Left lung (tissue), 10 donors: ENCODE data around the gene SLC45A1. TPM values are rescaled to one million over a fixed set of nuclear protein-coding genes. Genes with fewer than 3 reads are reported as not detected.

Experiments used
- ATAC-seq: fragments of 200-7000 bp; cut with Tn5 transposase; one replicate; pipeline ENCODE4 v1.9.1; 2020; ENCODE audit warnings: moderate library complexity
- DNase-seq, 4 donors: peaks; one replicate each; pipeline ENCODE4 v3.0.0-alpha.2; 2013 to 2020
- H3K27ac ChIP-seq, 2 donors: fragments of 200-600 bp; sonication (generic) in 1 of 2; one replicate each; pipeline versions ENCODE4 v1.5.0 to v1.8.0; 2020 to 2021
- H3K27me3 ChIP-seq, 2 donors: fragments of 200-600 bp; sonication (generic) in 1 of 2; one replicate each; pipeline versions ENCODE4 v1.5.0 to v1.8.0; 2020 to 2021
- H3K36me3 ChIP-seq, 2 donors: fragments of 200-600 bp; sonication (generic) in 1 of 2; one replicate each; pipeline versions ENCODE4 v1.5.0 to v1.8.0; 2020 to 2021
- H3K4me1 ChIP-seq, 2 donors: fragments of 200-600 bp; one replicate each; pipeline ENCODE4 v1.8.0; 2021
- H3K4me3 ChIP-seq, 2 donors: fragments of 200-600 bp; sonication (generic) in 1 of 2; one replicate each; pipeline versions ENCODE4 v1.5.0 to v1.8.0; 2020 to 2021; ENCODE audit warnings: mild to moderate bottlenecking in 1 of 2
- H3K9me3 ChIP-seq, 2 donors: fragments of 200-600 bp; sonication (generic) in 1 of 2; one replicate each; pipeline versions ENCODE4 v1.5.0 to v1.8.0; 2020 to 2021
- intact Hi-C, 2 donors: fragments of 100-400 bp; cut with DNase I; formaldehyde crosslinking; loops; one replicate each; pipeline versions ENCODE4 v1.11.2 to v1.14.2; 2022
- polyA plus RNA-seq, 6 donors: library from polyadenylated mRNA; unstranded; fragments of 120-200 nt; gene quantifications; one replicate each; pipeline ENCODE4 v1.2.1, GENCODE V29; 2013; ENCODE audit not compliant: insufficient read length in 6 of 6
- total RNA-seq, 2 donors: library from RNA; stranded (reverse); fragmentation: NEBNext Ultra II Directional; extraction: Animal tissue kit (Norgen Biotek cat#: 25700); gene quantifications; one replicate each; pipeline ENCODE4 v1.2.1, GENCODE V29; 2021
- TF ChIP-seq, protein P1 (sequence below), 2 donors: fragments of 200-600 bp; sonication (generic) in 1 of 2; IDR thresholded peaks; one replicate each; pipeline versions ENCODE4 v1.5.0 to v1.8.0; 2021; ENCODE audit warnings: antibody characterized with exemption in 2 of 2
- donor health status: DM: no; HTN: yes; CAD: no.
- donor health status: DM: no; HTN: no; CAD: no.

The SLC45A1 gene
- total and polyA plus RNA-seq, 8 donors, result 0.51 to 1.4 (median 0.80) TPM

GRCh38 chr1:8370905-8371315 is 53.0 kb downstream of the SLC45A1 start:
- no peaks in the 10 kb centered on the region for H3K27me3 ChIP-seq
- intact Hi-C loops, result no loop called here
- DNase-seq (no peak), ATAC-seq (no peak)
- no peaks in the 10 kb centered on the region for H3K9me3 ChIP-seq
- TF ChIP-seq, protein P1, sequence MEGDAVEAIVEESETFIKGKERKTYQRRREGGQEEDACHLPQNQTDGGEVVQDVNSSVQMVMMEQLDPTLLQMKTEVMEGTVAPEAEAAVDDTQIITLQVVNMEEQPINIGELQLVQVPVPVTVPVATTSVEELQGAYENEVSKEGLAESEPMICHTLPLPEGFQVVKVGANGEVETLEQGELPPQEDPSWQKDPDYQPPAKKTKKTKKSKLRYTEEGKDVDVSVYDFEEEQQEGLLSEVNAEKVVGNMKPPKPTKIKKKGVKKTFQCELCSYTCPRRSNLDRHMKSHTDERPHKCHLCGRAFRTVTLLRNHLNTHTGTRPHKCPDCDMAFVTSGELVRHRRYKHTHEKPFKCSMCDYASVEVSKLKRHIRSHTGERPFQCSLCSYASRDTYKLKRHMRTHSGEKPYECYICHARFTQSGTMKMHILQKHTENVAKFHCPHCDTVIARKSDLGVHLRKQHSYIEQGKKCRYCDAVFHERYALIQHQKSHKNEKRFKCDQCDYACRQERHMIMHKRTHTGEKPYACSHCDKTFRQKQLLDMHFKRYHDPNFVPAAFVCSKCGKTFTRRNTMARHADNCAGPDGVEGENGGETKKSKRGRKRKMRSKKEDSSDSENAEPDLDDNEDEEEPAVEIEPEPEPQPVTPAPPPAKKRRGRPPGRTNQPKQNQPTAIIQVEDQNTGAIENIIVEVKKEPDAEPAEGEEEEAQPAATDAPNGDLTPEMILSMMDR (IDR thresholded peaks at IDR 0.05), result no peak
- H3K4me3 ChIP-seq, result no peak overlapping the region
- H3K27ac ChIP-seq, result peak overlapping the region; percentile 45 to 60
- peaks cover 0 to 38% of the 10 kb centered on the region in 2 donors for H3K36me3 ChIP-seq
- H3K4me1 ChIP-seq, result peaks cover 35 to 63% of the 10 kb centered on the region in 2 donors

DNA sequence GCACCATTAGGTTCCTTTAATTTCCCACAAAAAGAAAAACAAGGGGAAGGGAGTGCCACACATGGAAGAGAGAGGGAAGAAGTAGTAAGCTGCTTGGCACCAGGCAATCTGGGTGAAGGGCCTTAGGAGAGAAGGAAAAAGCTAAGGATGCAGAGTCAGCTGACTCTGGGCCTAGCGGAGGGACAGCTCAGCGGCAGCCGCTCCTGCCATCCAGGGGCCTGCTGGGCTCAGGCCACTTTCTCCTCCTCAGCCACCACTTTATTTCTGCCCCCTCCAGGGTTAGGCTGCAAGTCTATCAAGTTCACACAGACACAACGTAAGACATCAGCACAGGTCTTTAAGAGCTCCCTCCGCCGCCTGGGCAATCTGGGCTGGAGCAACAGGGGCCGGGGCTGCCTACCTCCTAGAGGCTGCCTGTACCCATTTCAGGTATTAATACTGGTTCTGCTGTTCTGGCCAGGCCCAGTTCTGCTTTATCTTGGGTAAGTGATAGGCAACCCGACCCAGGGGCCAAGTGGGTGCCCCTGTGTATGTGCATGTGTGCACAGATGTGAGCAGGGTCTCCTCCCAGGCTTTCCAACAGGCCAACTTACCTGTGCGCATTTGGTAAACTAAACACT is 53.6 kb downstream of the SLC45A1 start:
- intact Hi-C loops, result no loop called here
- Histone ChIP-seq H3K27ac (peak overlapping the region; percentile 45 to 60), H3K36me3 (peaks cover 0 to 32% of the 10 kb centered on the region in 2 donors), H3K9me3 (no peaks in the 10 kb centered on the region), H3K27me3 (no peaks in the 10 kb centered on the region), H3K4me3 (no peak overlapping the region), H3K4me1 (peaks cover 35 to 66% of the 10 kb centered on the region in 2 donors)
- TF ChIP-seq, protein P1 (IDR thresholded peaks at IDR 0.05), result no peak
- ATAC-seq (no peak), DNase-seq (no peak)

DNA sequence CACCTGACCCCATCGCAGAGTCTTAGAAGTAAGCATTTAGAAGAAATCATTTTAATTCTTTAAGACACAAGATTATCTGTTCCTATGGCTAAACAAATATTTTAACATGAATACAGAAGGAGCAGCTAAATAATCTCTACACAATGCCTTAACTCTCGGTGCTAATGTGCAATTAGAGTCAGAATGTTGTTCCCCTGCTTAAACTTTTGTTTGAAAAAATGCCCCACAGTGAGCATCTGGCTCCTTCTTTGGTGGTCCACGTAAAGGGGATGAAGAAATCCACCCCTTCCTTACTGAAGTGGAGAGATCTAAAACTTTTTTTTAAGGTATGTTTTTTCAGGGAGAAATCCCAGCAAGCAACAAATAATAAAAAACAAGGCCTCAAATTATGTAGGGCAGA is 55.2 kb downstream of the SLC45A1 start:
- Histone ChIP-seq H3K27me3 (no peaks in the 10 kb centered on the region), H3K9me3 (no peaks in the 10 kb centered on the region), H3K4me3 (no peak overlapping the region), H3K36me3 (peaks cover 0 to 21% of the 10 kb centered on the region in 2 donors), H3K4me1 (peaks cover 37 to 76% of the 10 kb centered on the region in 2 donors), H3K27ac (peak overlapping the region; percentile 69 to 81)
- TF ChIP-seq, protein P1 (IDR thresholded peaks at IDR 0.05), result no peak
- intact Hi-C loops, result no loop called here
- ATAC-seq (no peak), DNase-seq (no peak)

DNA sequence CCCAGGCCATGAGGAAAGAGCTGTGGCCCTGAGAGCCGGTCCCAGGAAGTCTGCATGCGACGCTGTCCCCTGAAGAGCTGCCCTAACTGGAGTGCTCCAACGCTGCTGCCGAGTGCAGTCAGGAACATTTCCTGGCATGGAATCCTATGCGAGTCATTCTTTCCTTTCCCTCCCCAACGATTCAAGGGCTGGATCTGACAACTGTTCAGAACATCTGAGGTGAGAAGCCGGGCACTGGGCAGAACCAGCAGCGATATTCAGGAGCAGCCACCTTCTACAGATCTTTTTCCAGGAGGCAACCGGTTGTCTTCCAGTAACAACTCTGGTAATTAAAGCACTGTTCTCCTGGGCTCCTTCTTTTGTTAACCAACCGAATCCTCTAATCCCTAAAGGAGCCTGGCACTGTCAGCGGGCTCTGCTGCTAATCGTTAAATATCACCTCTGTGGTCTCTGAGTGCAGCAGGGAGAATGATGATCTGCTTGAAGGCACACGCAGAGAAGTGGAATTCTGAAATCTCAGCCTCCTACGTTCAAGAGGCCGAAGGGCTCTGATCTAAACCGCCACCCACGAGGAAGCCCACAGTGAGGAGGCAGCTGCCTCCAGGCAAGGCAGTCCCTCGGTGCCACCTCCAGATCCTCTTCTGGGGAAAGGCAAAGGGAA is 55.8 kb downstream of the SLC45A1 start:
- peak overlapping the region; percentile 69 to 81 for H3K27ac ChIP-seq
- TF ChIP-seq, protein P1 (IDR thresholded peaks at IDR 0.05), result no peak
- no peaks in the 10 kb centered on the region for H3K9me3 ChIP-seq
- DNase-seq (peak; percentile 46 to 80 (median 74)), ATAC-seq (peak; percentile 88)
- H3K4me1 ChIP-seq, result peaks cover 43 to 82% of the 10 kb centered on the region in 2 donors
- no peak overlapping the region for H3K4me3 ChIP-seq
- H3K27me3 ChIP-seq, result no peaks in the 10 kb centered on the region
- peaks cover 0 to 21% of the 10 kb centered on the region in 2 donors for H3K36me3 ChIP-seq
- intact Hi-C loops, result no loop called here

GRCh38 chr1:8374356-8374755 is 56.4 kb downstream of the SLC45A1 start:
- intact Hi-C loops, result no loop called here
- DNase-seq (no peak), ATAC-seq (peak; percentile 3)
- H3K36me3 ChIP-seq, result peaks cover 0 to 21% of the 10 kb centered on the region in 2 donors
- peak overlapping the region; percentile 69 to 81 for H3K27ac ChIP-seq
- H3K4me3 ChIP-seq, result no peak overlapping the region
- no peaks in the 10 kb centered on the region for H3K9me3 ChIP-seq
- TF ChIP-seq, protein P1 (IDR thresholded peaks at IDR 0.05), result no peak
- H3K27me3 ChIP-seq, result no peaks in the 10 kb centered on the region
- peaks cover 48 to 84% of the 10 kb centered on the region in 2 donors for H3K4me1 ChIP-seq
